SH-SY5Y (cell line): ENCODE results near the gene RBM33.

Experiments
- GATA2 ChIP-seq: IDR thresholded peaks from 2 replicates; pipeline ENCODE4 v1.6.1; 2011; ENCODE audit warnings: mild to moderate bottlenecking, low read depth, low read length
- GATA3 ChIP-seq: IDR thresholded peaks from 2 replicates; pipeline ENCODE4 v1.6.1; 2011; ENCODE audit warnings: low read depth, mild to moderate bottlenecking, low read length, moderate library complexity

DNA sequence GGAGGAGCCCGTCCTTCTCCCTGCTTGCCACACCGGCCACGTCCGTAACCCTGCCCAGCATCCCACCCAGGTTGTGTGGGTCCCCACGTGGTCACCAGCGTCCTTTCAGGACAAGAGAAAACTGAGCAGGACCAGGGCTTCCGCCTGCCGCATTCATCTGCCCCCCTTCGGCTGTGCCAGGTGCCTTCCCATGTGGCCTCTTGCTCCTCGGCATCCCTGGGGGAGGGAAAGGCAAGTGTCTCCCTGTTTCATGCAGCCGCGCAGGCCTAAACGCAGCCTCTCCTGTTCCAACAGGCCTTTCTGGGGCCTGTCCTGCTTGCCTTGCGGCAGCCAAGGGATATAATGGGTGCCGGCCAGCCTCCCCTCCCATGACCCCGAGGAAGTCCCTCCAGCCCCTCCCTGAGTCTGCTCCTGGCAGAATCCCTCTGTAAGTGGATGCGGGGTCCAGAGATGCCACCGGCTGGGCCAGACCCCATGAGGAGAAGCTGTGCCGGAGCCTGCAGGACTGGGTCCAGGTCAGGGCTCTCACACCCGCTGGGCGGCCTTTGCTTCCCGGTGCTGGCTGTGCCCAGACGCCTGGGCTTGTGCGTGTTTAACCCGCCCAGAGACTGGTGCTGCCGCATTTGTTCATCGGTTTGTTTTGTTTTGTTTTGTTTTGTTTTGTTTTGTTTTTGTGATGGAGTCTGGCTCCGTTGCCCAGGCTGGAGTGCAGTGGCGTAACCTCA, 144.7 kb downstream of the RBM33 start:
- TF ChIP-seq GATA3 (no peak), GATA2 (no peak)
